Esophagus muscularis mucosa (tissue), 3 donors: Measurements from ENCODE around the gene TBRG1.

Experiments used
- POLR2AphosphoS5 ChIP-seq, 2 donors: sonication (generic); formaldehyde crosslinking; IDR thresholded peaks; one replicate each; pipeline ENCODE4 v1.6.1; 2017; ENCODE audit warnings: antibody characterized with exemption in 2 of 2
- TF ChIP-seq, protein P1 (sequence below), 3 experiments: fragments of 200-600 bp in 2 of 3; fragments of 450-650 bp in 1 of 3; sonication (generic) in 2 of 3; IDR thresholded peaks; one replicate each; pipeline ENCODE4 v1.5.1; 2017 to 2019; ENCODE audit warnings: antibody characterized with exemption in 3 of 3, mild to moderate bottlenecking in 2 of 3, moderate library complexity in 1 of 3

DNA sequence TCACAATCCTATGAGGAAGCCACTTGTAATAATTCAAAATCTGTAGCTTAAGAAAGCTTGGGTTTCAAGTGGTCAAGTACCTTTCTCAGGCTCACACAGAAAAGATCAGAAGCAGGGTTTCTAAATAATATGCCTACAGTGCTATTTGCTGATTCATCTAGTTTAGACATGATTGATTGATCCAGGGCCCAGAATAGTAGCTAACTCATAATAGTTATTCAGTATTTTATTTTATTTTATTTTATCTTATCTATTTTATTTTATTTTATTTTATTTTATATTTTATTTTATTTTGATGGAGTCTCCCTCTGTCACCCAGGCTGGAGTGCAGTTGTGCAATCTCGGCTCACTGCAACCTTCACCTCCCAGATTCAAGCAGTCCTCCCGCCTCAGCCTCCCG, 27.4 kb upstream of the TBRG1 start:
- TF ChIP-seq POLR2AphosphoS5 (IDR thresholded peaks at IDR 0.05): no peak
- TF ChIP-seq, protein P1, sequence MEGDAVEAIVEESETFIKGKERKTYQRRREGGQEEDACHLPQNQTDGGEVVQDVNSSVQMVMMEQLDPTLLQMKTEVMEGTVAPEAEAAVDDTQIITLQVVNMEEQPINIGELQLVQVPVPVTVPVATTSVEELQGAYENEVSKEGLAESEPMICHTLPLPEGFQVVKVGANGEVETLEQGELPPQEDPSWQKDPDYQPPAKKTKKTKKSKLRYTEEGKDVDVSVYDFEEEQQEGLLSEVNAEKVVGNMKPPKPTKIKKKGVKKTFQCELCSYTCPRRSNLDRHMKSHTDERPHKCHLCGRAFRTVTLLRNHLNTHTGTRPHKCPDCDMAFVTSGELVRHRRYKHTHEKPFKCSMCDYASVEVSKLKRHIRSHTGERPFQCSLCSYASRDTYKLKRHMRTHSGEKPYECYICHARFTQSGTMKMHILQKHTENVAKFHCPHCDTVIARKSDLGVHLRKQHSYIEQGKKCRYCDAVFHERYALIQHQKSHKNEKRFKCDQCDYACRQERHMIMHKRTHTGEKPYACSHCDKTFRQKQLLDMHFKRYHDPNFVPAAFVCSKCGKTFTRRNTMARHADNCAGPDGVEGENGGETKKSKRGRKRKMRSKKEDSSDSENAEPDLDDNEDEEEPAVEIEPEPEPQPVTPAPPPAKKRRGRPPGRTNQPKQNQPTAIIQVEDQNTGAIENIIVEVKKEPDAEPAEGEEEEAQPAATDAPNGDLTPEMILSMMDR (IDR thresholded peaks at IDR 0.05): no peak
